SU-DHL-6 (cell line): ENCODE results near the gene CDH16.

Experiments used
- H2AFZ ChIP-seq: fragments of 200-600 bp; sonication (generic); 2 replicates; pipeline ENCODE4 v1.6.1; 2014; ENCODE audit warnings: low read depth, mild to moderate bottlenecking, moderate library complexity, mixed read lengths, antibody characterized with exemption, low read length; ENCODE audit not compliant: severe bottlenecking
- H3F3A ChIP-seq: fragments of 200-600 bp; shearing (Covaris generic); 2 replicates; pipeline ENCODE4 v1.6.0; 2016; ENCODE audit warnings: antibody characterized with exemption, mild to moderate bottlenecking; ENCODE audit not compliant: insufficient read depth
- H3K27ac ChIP-seq: fragments of 200-600 bp; sonication (generic); 2 replicates; pipeline ENCODE4 v1.5.1; 2016; ENCODE audit warnings: low read depth, mild to moderate bottlenecking, low read length, moderate library complexity, mixed read lengths
- H3K27me3 ChIP-seq: fragments of 200-600 bp; sonication (generic), shearing (Covaris generic); 2 replicates; pipeline ENCODE4 v1.6.0; 2014; ENCODE audit warnings: mild to moderate bottlenecking, low read length
- H3K36me3 ChIP-seq: fragments of 200-600 bp; sonication (generic); 2 replicates; pipeline ENCODE4 v1.6.1; 2014; ENCODE audit warnings: mild to moderate bottlenecking, low read length, mixed read lengths
- H3K4me2 ChIP-seq: fragments of 300-600, 200-600 bp; shearing (Covaris generic), sonication (generic); 2 replicates; pipeline ENCODE4 v1.6.0; 2014; ENCODE audit warnings: low read length, low read depth, mild to moderate bottlenecking; ENCODE audit not compliant: poor library complexity, severe bottlenecking
- H3K4me3 ChIP-seq: fragments of 200-600 bp; sonication (generic); 2 replicates; pipeline ENCODE4 v1.5.1; 2014; ENCODE audit warnings: antibody characterized with exemption, low read length, mild to moderate bottlenecking, mixed read lengths; ENCODE audit not compliant: insufficient read depth, poor library complexity, severe bottlenecking
- H3K79me2 ChIP-seq: fragments of 200-600 bp; sonication (generic); 2 replicates; pipeline ENCODE4 v1.6.1; 2014; ENCODE audit warnings: mild to moderate bottlenecking, low read length, moderate library complexity; ENCODE audit not compliant: insufficient read depth
- H3K9ac ChIP-seq: fragments of 200-600 bp; sonication (generic); 2 replicates; pipeline ENCODE4 v1.7.0; 2014; ENCODE audit warnings: mild to moderate bottlenecking, low read length
- H3K9me2 ChIP-seq: fragments of 200-600 bp; sonication (generic); replicated peaks from 2 replicates; pipeline ENCODE4 v1.6.1; 2014; ENCODE audit warnings: low read length; ENCODE audit not compliant: insufficient read depth
- H3K9me3 ChIP-seq: fragments of 200-600 bp; sonication (generic); 2 replicates; pipeline ENCODE4 v1.6.1; 2014; ENCODE audit warnings: low read length, mixed read lengths; ENCODE audit not compliant: insufficient read depth
- H4K20me1 ChIP-seq: fragments of 200-600 bp; sonication (generic); 2 replicates; pipeline ENCODE4 v1.6.1; 2014; ENCODE audit warnings: low read depth, mild to moderate bottlenecking, antibody characterized with exemption, low read length, moderate library complexity, mixed read lengths
- CTCF ChIP-seq: fragments of 200-600 bp; sonication (generic); IDR thresholded peaks from one replicate; pipeline ENCODE4 v1.5.1; 2017; ENCODE audit warnings: antibody characterized with exemption, mild to moderate bottlenecking, low read length, moderate library complexity; ENCODE audit not compliant: insufficient read depth, poor library complexity, severe bottlenecking
- EZH2phosphoT487 ChIP-seq: fragments of 200-600 bp; sonication (generic), shearing (Covaris generic); conservative IDR thresholded peaks from 2 replicates; pipeline ENCODE4 v1.6.1; 2018; ENCODE audit warnings: mild to moderate bottlenecking, antibody characterized with exemption, low read length, moderate library complexity, mixed read lengths

Gene CDH16

DNA sequence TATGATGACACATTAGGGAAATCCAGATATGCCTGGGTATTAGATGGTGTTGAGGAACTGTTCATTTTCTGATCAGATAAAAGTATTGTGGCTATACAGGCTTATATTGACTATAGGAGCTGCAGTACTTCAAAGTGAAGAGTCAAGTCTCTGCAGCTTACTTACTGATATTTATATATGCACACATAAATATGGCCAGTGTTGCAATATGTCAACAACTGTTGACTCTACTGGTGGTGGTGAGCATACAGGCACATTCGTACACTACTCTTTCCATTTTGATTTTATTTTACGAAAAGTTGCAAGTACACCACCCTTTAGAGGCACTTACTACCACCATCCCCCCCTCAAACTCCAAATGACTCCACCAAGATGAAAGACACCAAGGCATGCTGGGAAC is 13.0 kb upstream of the CDH16 start:
- Histone ChIP-seq H3F3A (0 out of 2 replicates have a peak, but pooled peaks cover 3% of the 10 kb centered on the region), H3K4me2 (no peak overlapping the region), H3K79me2 (peaks cover 12% of the 10 kb centered on the region), H3K36me3 (no peaks in the 10 kb centered on the region), H3K9me3 (no peaks in the 10 kb centered on the region), H3K27ac (no peak overlapping the region), H2AFZ (no peak overlapping the region), H3K9me2 (no peaks in the 10 kb centered on the region), H3K27me3 (no peaks in the 10 kb centered on the region), H4K20me1 (no peaks in the 10 kb centered on the region), H3K4me3 (no peak overlapping the region), H3K9ac (no peak overlapping the region)
- no peak for TF ChIP-seq EZH2phosphoT487
- no peak for TF ChIP-seq CTCF

GRCh38 chr16:66930189-66930588 is 11.5 kb upstream of the CDH16 start:
- Histone ChIP-seq H3K4me3 (no peak overlapping the region), H3K4me2 (no peak overlapping the region), H3K9ac (no peak overlapping the region), H3K79me2 (peaks cover 12% of the 10 kb centered on the region), H3K36me3 (no peaks in the 10 kb centered on the region), H3K9me2 (no peaks in the 10 kb centered on the region), H2AFZ (no peak overlapping the region), H3K9me3 (no peaks in the 10 kb centered on the region), H4K20me1 (no peaks in the 10 kb centered on the region), H3K27me3 (no peaks in the 10 kb centered on the region), H3K27ac (no peak overlapping the region), H3F3A (0 out of 2 replicates have a peak, but pooled peaks cover 3% of the 10 kb centered on the region)
- TF ChIP-seq EZH2phosphoT487 (no peak), CTCF (no peak)

- Histone ChIP-seq H3K9ac (no peak overlapping the region), H2AFZ (no peak overlapping the region), H4K20me1 (no peaks in the 10 kb centered on the region), H3F3A (0 out of 2 replicates have a peak, but pooled peaks cover 3% of the 10 kb centered on the region), H3K36me3 (no peaks in the 10 kb centered on the region), H3K79me2 (peaks cover 7% of the 10 kb centered on the region), H3K9me2 (no peaks in the 10 kb centered on the region), H3K27me3 (no peaks in the 10 kb centered on the region), H3K27ac (no peak overlapping the region), H3K9me3 (no peaks in the 10 kb centered on the region), H3K4me2 (no peak overlapping the region), H3K4me3 (no peak overlapping the region)
- TF ChIP-seq EZH2phosphoT487 (no peak), CTCF (peak; percentile 32)
Observed at GRCh38 chr16:66928702-66929388, 10.2 kb upstream of the CDH16 start.
